PC-3 (cell line): ENCODE measurements around the gene ABCB8. TPM values are rescaled to one million over a fixed set of nuclear protein-coding genes. Genes with fewer than 3 reads are reported as not detected.

Experiments used
- ATAC-seq: fragments of 200-7000 bp; cut with Tn5 transposase; 2 replicates; pipeline ENCODE4 v1.9.1; 2020; ENCODE audit warnings: mild to moderate bottlenecking, moderate library complexity
- BruUV-seq: library from RNA; stranded (reverse); fragments of 400-500 nt; replicated peaks from 2 replicates; lab custom pipeline; 2021; lab: Mats Ljungman, UMichigan
- CTCF ChIA-PET: fragments of 300-600 bp; sonication (Branson Sonifier 250); formaldehyde crosslinking; loops from one replicate; lab custom pipeline; 2022; ENCODE audit warnings: antibody characterized with exemption; lab: Charles Lee
- POLR2A ChIA-PET: fragments of 300-600 bp; sonication (Branson Sonifier 250); formaldehyde crosslinking; loops from one replicate; lab custom pipeline; 2022; ENCODE audit warnings: antibody characterized with exemption; ENCODE audit not compliant: unreplicated experiment; lab: Charles Lee
- DNase-seq: peaks from one replicate; pipeline ENCODE4 v3.0.0-alpha.2; 2015
- H2AFZ ChIP-seq: fragments of 300-600 bp; sonication (generic); 2 replicates; pipeline ENCODE4 v1.6.0; 2016; ENCODE audit warnings: antibody characterized with exemption, low read length
- H3F3A ChIP-seq: fragments of 300-600 bp; sonication (generic); one replicate; pipeline ENCODE4 v1.6.0; 2017; ENCODE audit warnings: antibody characterized with exemption, low read length, control low read depth, mild to moderate bottlenecking; ENCODE audit not compliant: unreplicated experiment
- H3K27ac ChIP-seq: fragments of 300-600 bp; sonication (generic); 2 replicates; pipeline ENCODE4 v1.5.1; 2016; ENCODE audit warnings: mild to moderate bottlenecking, low read length
- H3K27me3 ChIP-seq: fragments of 300-600 bp; sonication (generic); 2 replicates; pipeline ENCODE4 v1.6.1; 2016; ENCODE audit warnings: low read length, mixed read lengths
- H3K36me3 ChIP-seq: fragments of 300-600 bp; sonication (generic); 2 replicates; pipeline ENCODE4 v1.6.1; 2016; ENCODE audit warnings: low read depth, mixed run types, low read length, mixed read lengths
- H3K4me1 ChIP-seq: fragments of 300-600 bp; sonication (generic); 2 replicates; pipeline ENCODE4 v1.5.1; 2016; ENCODE audit warnings: low read length; ENCODE audit not compliant: insufficient read depth
- H3K4me2 ChIP-seq: fragments of 300-600 bp; sonication (generic); 2 replicates; pipeline ENCODE4 v1.6.0; 2016; ENCODE audit warnings: low read length
- H3K4me3 ChIP-seq: fragments of 300-600 bp; sonication (generic); 2 replicates; pipeline ENCODE4 v1.5.1; 2016; ENCODE audit warnings: mild to moderate bottlenecking, low read length, mixed read lengths
- H3K79me2 ChIP-seq: fragments of 300-600 bp; sonication (generic); 2 replicates; pipeline ENCODE4 v1.6.1; 2017; ENCODE audit warnings: low read length, mixed read lengths
- H3K9ac ChIP-seq: fragments of 300-600 bp; sonication (generic); 2 replicates; pipeline ENCODE4 v1.6.0; 2016; ENCODE audit warnings: mild to moderate bottlenecking, low read length
- H3K9me2 ChIP-seq: fragments of 300-600 bp; sonication (generic); replicated peaks from 2 replicates; pipeline ENCODE4 v1.6.1; 2016; ENCODE audit warnings: mixed run types, low read length, mixed read lengths
- H3K9me3 ChIP-seq: fragments of 300-600 bp; sonication (generic); 2 replicates; pipeline ENCODE4 v1.6.1; 2016; ENCODE audit warnings: low read length, mixed read lengths
- H4K20me1 ChIP-seq: fragments of 300-600 bp; sonication (generic); 2 replicates; pipeline ENCODE4 v1.6.1; 2016; ENCODE audit warnings: low read length, mixed read lengths
- CTCF ChIP-seq: fragments of 300-600 bp; sonication (generic); conservative IDR thresholded peaks from 2 replicates; pipeline ENCODE4 v1.5.1; 2017; ENCODE audit warnings: antibody characterized with exemption, low read depth, mild to moderate bottlenecking, low read length
- EZH2 ChIP-seq: fragments of 300-600 bp; sonication (generic); IDR thresholded peaks from one replicate; pipeline ENCODE4 v1.6.1; 2017; ENCODE audit warnings: antibody characterized with exemption, mild to moderate bottlenecking, low read length; ENCODE audit not compliant: unreplicated experiment
- EZH2phosphoT487 ChIP-seq: fragments of 300-600 bp; sonication (generic); IDR thresholded peaks from 2 replicates; pipeline ENCODE4 v1.6.1; 2018; ENCODE audit warnings: mild to moderate bottlenecking, antibody characterized with exemption, low read length, borderline replicate concordance
- intact Hi-C: fragments of 100-400 bp; cut with micrococcal nuclease; formaldehyde crosslinking; loops from 2 replicates; pipeline ENCODE4 v1.9.0; 2023
- total RNA-seq: library from RNA; depleted of rRNA; stranded (reverse); fragments of >200 nt; gene quantifications from 2 replicates; pipeline ENCODE4 v1.2.3, GENCODE V29; 2014

The ABCB8 gene
- total RNA-seq, 1 experiment from 2014 or later: 58.4 TPM

GRCh38 chr7:151009327-151010036 lies 18.8 kb upstream of the ABCB8 start:
- H4K20me1 ChIP-seq: no peaks in the 10 kb centered on the region
- H3K9me2 ChIP-seq: no peaks in the 10 kb centered on the region
- no peak overlapping the region for H3K27ac ChIP-seq
- intact Hi-C loops: no loop called here
- H3K79me2 ChIP-seq: no peaks in the 10 kb centered on the region
- no peaks in the 10 kb centered on the region for H3K9me3 ChIP-seq
- no peak overlapping the region for H3K9ac ChIP-seq
- H3K4me3 ChIP-seq: no peak overlapping the region
- no peaks in the 10 kb centered on the region for H3F3A ChIP-seq
- BruUV-seq: no TSS peak
- ChIA-PET CTCF (interaction anchor here (0.6 kb wide), 1 partner anchor 1295 kb away, joined by 4 read pairs; no protein-coding TSS in a partner anchor), POLR2A (no interaction called here)
- no peak overlapping the region for H2AFZ ChIP-seq
- ATAC-seq (no peak), DNase-seq (no peak)
- TF ChIP-seq EZH2: no peak
- TF ChIP-seq CTCF: no peak
- TF ChIP-seq EZH2phosphoT487: no peak
- no peaks in the 10 kb centered on the region for H3K27me3 ChIP-seq
- no peak overlapping the region for H3K4me2 ChIP-seq
- 0 out of 2 replicates have a peak, but pooled peaks cover 3% of the 10 kb centered on the region for H3K4me1 ChIP-seq
- H3K36me3 ChIP-seq: no peaks in the 10 kb centered on the region

GRCh38 chr7:151010037-151010306 lies 18.3 kb upstream of the ABCB8 start:
- TF ChIP-seq EZH2phosphoT487 (no peak), EZH2 (no peak), CTCF (no peak)
- ATAC-seq (no peak), DNase-seq (no peak)
- Histone ChIP-seq H3K9me3 (no peaks in the 10 kb centered on the region), H3K79me2 (no peaks in the 10 kb centered on the region), H3K4me2 (no peak overlapping the region), H3K4me3 (no peak overlapping the region), H3K27me3 (no peaks in the 10 kb centered on the region), H3F3A (no peaks in the 10 kb centered on the region), H3K9ac (no peak overlapping the region), H3K4me1 (0 out of 2 replicates have a peak, but pooled peaks cover 3% of the 10 kb centered on the region), H3K36me3 (no peaks in the 10 kb centered on the region), H3K27ac (no peak overlapping the region), H2AFZ (no peak overlapping the region), H3K9me2 (no peaks in the 10 kb centered on the region), H4K20me1 (no peaks in the 10 kb centered on the region)
- ChIA-PET CTCF (interaction anchor here (0.6 kb wide), 1 partner anchor 1296 kb away, joined by 4 read pairs; no protein-coding TSS in a partner anchor), POLR2A (no interaction called here)
- intact Hi-C loops: no loop called here
- no TSS peak for BruUV-seq
